Prostate gland (tissue), 2 donors: Measurements from ENCODE around the gene ATXN2.

Experiments
- CTCF ChIP-seq, 4 experiments: fragments of 200-600 bp in 2 of 4; fragments of 450-650 bp in 2 of 4; sonication (generic) in 2 of 4; IDR thresholded peaks; 1 replicate in 3 of 4; 2 replicates in 1 of 4; pipeline ENCODE4 v1.5.1; 2016 to 2019; ENCODE audit warnings: antibody characterized with exemption in 4 of 4, mild to moderate bottlenecking in 2 of 4, moderate library complexity in 2 of 4
- POLR2A ChIP-seq: fragments of 450-650 bp; IDR thresholded peaks from one replicate; pipeline ENCODE4 v1.6.1; 2016; ENCODE audit warnings: antibody characterized with exemption, mild to moderate bottlenecking

- TF ChIP-seq POLR2A (no peak), CTCF (IDR thresholded peaks at IDR 0.05) (no peak)
Observed at GRCh38 chr12:111414711-111415252, 184.3 kb downstream of the ATXN2 start.
